HepG2 (cell line): ENCODE measurements around the gene PPIP5K1. TPM values are rescaled to one million over a fixed set of nuclear protein-coding genes. Genes with fewer than 3 reads are reported as not detected.

Experiments used
- ATAC-seq: fragments of 200-7000 bp; cut with Tn5 transposase; 3 replicates; pipeline ENCODE4 v1.9.1; 2020; ENCODE audit warnings: mild to moderate bottlenecking, moderate library complexity
- BruUV-seq: library from RNA; stranded (reverse); fragments of 400-500 nt; replicated peaks from 2 replicates; lab custom pipeline; 2021; lab: Mats Ljungman, UMichigan
- CTCF ChIA-PET: fragments of 300-600 bp; formaldehyde crosslinking; extraction: SDS; loops from one replicate; lab custom pipeline; 2021; ENCODE audit warnings: low total read pairs, inconsistent platforms, low intra/inter-chr PET ratio; lab: Yijun Ruan, JAX
- POLR2A ChIA-PET: fragments of 350-600 bp; sonication (Branson Sonifier 250); formaldehyde crosslinking; loops from one replicate; lab custom pipeline; 2020; ENCODE audit warnings: antibody characterized with exemption, inconsistent platforms; lab: Yijun Ruan, JAX
- DNase-seq: peaks from one replicate; pipeline ENCODE4 v3.0.0-alpha.2; 2015; ENCODE audit warnings: low spot score
- FAIRE-seq: peaks from 3 replicates; lab custom pipeline; 2011; peaks lifted over from hg19 to GRCh38; lab: Jason Lieb, UNC
- H2AFZ ChIP-seq: one replicate; pipeline ENCODE4 v1.6.1; 2011; ENCODE audit warnings: low read length, inconsistent platforms
- H3K27ac ChIP-seq: fragments of 300-600 bp; 3 replicates; pipeline ENCODE4 v1.8.0; 2011; ENCODE audit warnings: mixed run types, mild to moderate bottlenecking, mixed read lengths, low read length, inconsistent platforms; ENCODE audit not compliant: insufficient read depth; ENCODE audit errors: extremely low read length
- H3K27me3 ChIP-seq, 2 experiments: fragments of 200-600 bp in 1 of 2; 2 replicates in 1 of 2; 3 replicates in 1 of 2; pipeline versions ENCODE4 v1.6.0 to v1.8.0; 2011; ENCODE audit warnings: low read length in 2 of 2, mild to moderate bottlenecking in 2 of 2, moderate library complexity in 2 of 2, inconsistent platforms in 1 of 2; ENCODE audit not compliant: insufficient read depth in 2 of 2, control insufficient read depth in 1 of 2
- H3K36me3 ChIP-seq, 2 experiments: fragments of 200-600 bp in 1 of 2; replicated peaks in 1 of 2; 2 replicates in 1 of 2; 3 replicates in 1 of 2; pipeline versions ENCODE4 v1.5.1 to v1.8.0; 2011; ENCODE audit warnings: low read length in 2 of 2, inconsistent platforms in 1 of 2; ENCODE audit not compliant: insufficient read depth in 2 of 2, control insufficient read depth in 1 of 2
- H3K4me1 ChIP-seq: 2 replicates; pipeline ENCODE4 v1.5.1; 2012; ENCODE audit warnings: low read length, inconsistent platforms; ENCODE audit not compliant: insufficient read depth
- H3K4me2 ChIP-seq: 2 replicates; pipeline ENCODE4 v1.6.0; 2011; ENCODE audit warnings: low read depth, low read length, inconsistent platforms
- H3K4me3 ChIP-seq, 3 experiments: fragments of 200-600 bp in 1 of 3; sonication (generic), shearing (Covaris generic) in 1 of 3; replicated peaks in 1 of 3; 2 replicates each; pipeline ENCODE4 v1.5.1; 2011 to 2016; ENCODE audit warnings: low read length in 3 of 3, inconsistent platforms in 2 of 3, low read depth in 2 of 3, mild to moderate bottlenecking in 2 of 3, control low read depth in 1 of 3, mixed read lengths in 1 of 3; ENCODE audit not compliant: insufficient read depth in 1 of 3
- H3K79me2 ChIP-seq: one replicate; pipeline ENCODE4 v1.6.1; 2011; ENCODE audit warnings: low read length, inconsistent platforms; ENCODE audit not compliant: insufficient read depth
- H3K9ac ChIP-seq: 2 replicates; pipeline ENCODE4 v1.6.0; 2011; ENCODE audit warnings: mild to moderate bottlenecking, low read depth, low read length, inconsistent platforms; ENCODE audit not compliant: insufficient read depth
- H3K9me3 ChIP-seq: 2 replicates; pipeline ENCODE4 v1.5.1; 2012; ENCODE audit warnings: mild to moderate bottlenecking, low read length
- H4K20me1 ChIP-seq: 2 replicates; pipeline ENCODE4 v1.6.0; 2011; ENCODE audit warnings: inconsistent platforms, mild to moderate bottlenecking, low read length, moderate library complexity; ENCODE audit not compliant: insufficient read depth
- CEBPB ChIP-seq: IDR thresholded peaks from 2 replicates; pipeline ENCODE4 v1.6.1; 2011; ENCODE audit warnings: low read depth, low read length, improper control_type of control experiment, borderline replicate concordance
- GMEB1 ChIP-seq: sonication (generic); formaldehyde crosslinking; IDR thresholded peaks from 2 replicates; pipeline ENCODE4 v1.5.1; 2020; ENCODE audit warnings: missing genetic modification reagents, mild to moderate bottlenecking, borderline replicate concordance
- KLF15 ChIP-seq: sonication (generic); formaldehyde crosslinking; IDR thresholded peaks from 2 replicates; pipeline ENCODE4 v1.8.1; 2023; ENCODE audit warnings: borderline replicate concordance, mild to moderate bottlenecking, inconsistent platforms, missing genetic modification reagents, mixed read lengths
- PHF8 ChIP-seq: sonication (generic); formaldehyde crosslinking; IDR thresholded peaks from 2 replicates; pipeline ENCODE4 v1.5.0; 2020; ENCODE audit warnings: missing genetic modification reagents
- PLRG1 ChIP-seq: fragments of 450-650 bp; conservative IDR thresholded peaks from 2 replicates; pipeline ENCODE4 v1.6.1; 2016
- POGK ChIP-seq: sonication (generic); formaldehyde crosslinking; conservative IDR thresholded peaks from 2 replicates; pipeline ENCODE4 v1.8.0; 2022; ENCODE audit warnings: mild to moderate bottlenecking, moderate library complexity, missing genetic modification reagents
- REST ChIP-seq, 2 experiments: IDR thresholded peaks; 2 replicates each; pipeline ENCODE4 v1.6.1; 2011 to 2012; ENCODE audit warnings: low read length in 2 of 2, borderline replicate concordance in 1 of 2, low read depth in 1 of 2, mild to moderate bottlenecking in 1 of 2, moderate library complexity in 1 of 2
- THRA ChIP-seq: sonication (generic); formaldehyde crosslinking; IDR thresholded peaks from 2 replicates; pipeline ENCODE4 v1.4.0; 2020; ENCODE audit warnings: missing genetic modification reagents, borderline replicate concordance
- ZBTB4 ChIP-seq: sonication (generic); formaldehyde crosslinking; IDR thresholded peaks from 2 replicates; pipeline ENCODE4 v1.4.0; 2020; ENCODE audit warnings: missing genetic modification reagents, mild to moderate bottlenecking, borderline replicate concordance
- ZNF343 ChIP-seq: sonication (generic); formaldehyde crosslinking; IDR thresholded peaks from 2 replicates; pipeline ENCODE4 v1.4.0; 2020; ENCODE audit warnings: mild to moderate bottlenecking, missing genetic modification reagents
- WGBS: methylation state at CpG from one replicate; pipeline ENCODE4 v1.1.6; 2017; ENCODE audit warnings: low lambda C conversion rate; 5-methylcytosine and 5-hydroxymethylcytosine counted together
- in situ Hi-C: cut with HindIII; loops from 2 replicates; pipeline ENCODE4 v1.10.0; 2017; ENCODE audit warnings: low pct_unique_long_range_greater_than_20kb; ENCODE audit not compliant: extremely low pct_ligation_motif_present
- intact Hi-C: fragments of 100-400 bp; cut with micrococcal nuclease; formaldehyde crosslinking; loops from one replicate; pipeline ENCODE4 v1.10.0; 2022; ENCODE audit not compliant: unreplicated experiment
- polyA plus RNA-seq, 8 experiments: library from polyadenylated mRNA; depleted of rRNA in 3 of 8; stranded (reverse) in 7 of 8; unstranded in 1 of 8; fragments of >200 nt; fragmentation: Illumina TruSeq in 4 of 8; extraction: Trizol in 4 of 8; gene quantifications; 2 replicates each; pipeline versions ENCODE4 v1.2.1 to v1.2.3, GENCODE V29; 2011 to 2016; ENCODE audit warnings: low read depth in 4 of 8, missing spikeins in 1 of 8, mixed read lengths in 1 of 8; ENCODE audit not compliant: insufficient read depth in 1 of 8
- total RNA-seq, 5 experiments: library from RNA; depleted of rRNA; stranded (reverse); fragments of >200 nt; fragmentation: Illumina TruSeq; extraction: Trizol; gene quantifications; 2 replicates each; pipeline ENCODE4 v1.2.3, GENCODE V29; 2016; ENCODE audit warnings: low read depth in 1 of 5

PPIP5K1 gene
- total and polyA plus RNA-seq, 2 of the 13 experiments (the other 11 are each of a cell fraction or from before 2014, with no cell fraction given), result 9.9 to 10.9 TPM

GRCh38 chr15:43520138-43520537, 69.9 kb downstream of the PPIP5K1 start (continued):
- TF ChIP-seq POGK (CRISPR knock-in tag), result no peak
- TF ChIP-seq CEBPB, result no peak
- no peak for TF ChIP-seq GMEB1
- TF ChIP-seq ZNF343 (CRISPR knock-in tag), result no peak
- TF ChIP-seq PLRG1, result no peak
- TF ChIP-seq PHF8 (CRISPR knock-in tag), result no peak
- TF ChIP-seq, all 625 proteins: peak for 0

GRCh38 chr15:43519196-43519595, 70.8 kb downstream of the PPIP5K1 start:
- peaks cover 10 to 70% of the 10 kb centered on the region in 2 experiments for H3K27me3 ChIP-seq
- POLR2A ChIA-PET, result no interaction called here
- H3K79me2 ChIP-seq, result no peaks in the 10 kb centered on the region
- in situ Hi-C loops, result loop anchor here (10.0 kb wide), 1 partner anchor 256 kb away; the partner anchor contains the start of gene ELL3
- no peaks in the 10 kb centered on the region for H3K36me3 ChIP-seq
- peaks cover 19% of the 10 kb centered on the region for H3K4me1 ChIP-seq
- WGBS, result 18% methylated on average over 2 of the region's 2 CpGs
- H3K4me2 ChIP-seq, result no peak overlapping the region
- intact Hi-C loops, result no loop called here
- ATAC-seq, result no peak
- H4K20me1 ChIP-seq, result no peaks in the 10 kb centered on the region
- no peak overlapping the region for H2AFZ ChIP-seq
- no peak overlapping the region for H3K27ac ChIP-seq
- no peak overlapping the region for H3K9ac ChIP-seq
- no peak overlapping the region for H3K4me3 ChIP-seq
- no peak for FAIRE-seq
- H3K9me3 ChIP-seq, result no peaks in the 10 kb centered on the region
- DNase-seq, result no peak
- BruUV-seq, result no TSS peak
- CTCF ChIA-PET, result no interaction called here
- TF ChIP-seq ZBTB4 (CRISPR knock-in tag) (no peak), KLF15 (CRISPR knock-in tag) (no peak), THRA (no peak), REST (IDR thresholded peaks at IDR 0.05; ENCODE audit: borderline replicate concordance in 1 of 2, low read depth in 1 of 2, low read length in 2 of 2) (no peak)
